AG10803 (cell line): ENCODE data around the gene ERICH6B.
A peak's percentile ranks its signal among the peaks of the same experiment; 100 is the strongest.
"Not testable (repeated sequence)": the region's sequence is repeated elsewhere in the genome, so short reads cannot be mapped to it uniquely, and the experiment has no call there.

Experiments
- DNase-seq: peaks from one replicate; pipeline ENCODE4 v3.0.0; 2010; ENCODE audit warnings: low read depth
- H3K4me3 ChIP-seq: 2 replicates; pipeline ENCODE4 v1.5.1; 2011; ENCODE audit warnings: mild to moderate bottlenecking, low read length, control low read depth
- TF ChIP-seq, protein P1 (sequence below): conservative IDR thresholded peaks from 2 replicates; pipeline ENCODE4 v1.5.1; 2011; ENCODE audit warnings: mild to moderate bottlenecking, low read length, control low read depth, inconsistent platforms

Gene ERICH6B

DNA sequence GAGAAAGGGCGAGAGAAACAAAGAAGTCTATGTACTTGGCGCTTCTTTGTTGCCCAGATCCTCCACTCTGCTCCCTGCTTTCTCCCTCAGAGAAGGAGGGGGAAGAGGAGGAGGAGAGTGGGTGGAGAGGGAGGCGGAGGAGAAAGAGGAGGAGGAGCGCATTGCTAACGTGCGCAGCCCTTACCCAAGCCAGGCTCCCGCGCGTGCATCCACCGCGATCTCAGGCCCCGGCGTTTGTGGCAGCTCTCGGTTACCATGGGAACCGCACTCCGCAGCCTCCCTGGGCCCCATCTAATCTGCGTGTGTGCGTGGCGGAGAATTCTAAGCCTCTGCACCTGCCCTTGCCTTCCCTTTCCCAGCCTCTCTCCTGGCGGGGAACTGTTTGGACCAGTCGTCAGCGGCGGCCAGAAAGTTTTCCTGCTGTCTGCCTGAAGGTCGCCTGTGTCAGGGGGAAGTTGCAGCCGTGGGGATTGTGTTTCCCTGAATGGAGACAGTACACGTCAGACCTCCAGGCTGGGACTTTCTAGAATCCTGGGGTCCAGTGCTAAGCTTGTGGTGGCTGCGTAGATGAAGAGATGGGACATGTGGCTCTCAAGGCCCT, at the start of gene ERICH6B:
Gene ERICH6B (minus strand): TSS at position 239 of the 601 bp plus-strand sequence. CDS start 18,734 bp downstream, outside the sequence.
- DNase-seq: no peak
- no peak within 1 kb of the TSS for H3K4me3 ChIP-seq
- TF ChIP-seq, protein P1, sequence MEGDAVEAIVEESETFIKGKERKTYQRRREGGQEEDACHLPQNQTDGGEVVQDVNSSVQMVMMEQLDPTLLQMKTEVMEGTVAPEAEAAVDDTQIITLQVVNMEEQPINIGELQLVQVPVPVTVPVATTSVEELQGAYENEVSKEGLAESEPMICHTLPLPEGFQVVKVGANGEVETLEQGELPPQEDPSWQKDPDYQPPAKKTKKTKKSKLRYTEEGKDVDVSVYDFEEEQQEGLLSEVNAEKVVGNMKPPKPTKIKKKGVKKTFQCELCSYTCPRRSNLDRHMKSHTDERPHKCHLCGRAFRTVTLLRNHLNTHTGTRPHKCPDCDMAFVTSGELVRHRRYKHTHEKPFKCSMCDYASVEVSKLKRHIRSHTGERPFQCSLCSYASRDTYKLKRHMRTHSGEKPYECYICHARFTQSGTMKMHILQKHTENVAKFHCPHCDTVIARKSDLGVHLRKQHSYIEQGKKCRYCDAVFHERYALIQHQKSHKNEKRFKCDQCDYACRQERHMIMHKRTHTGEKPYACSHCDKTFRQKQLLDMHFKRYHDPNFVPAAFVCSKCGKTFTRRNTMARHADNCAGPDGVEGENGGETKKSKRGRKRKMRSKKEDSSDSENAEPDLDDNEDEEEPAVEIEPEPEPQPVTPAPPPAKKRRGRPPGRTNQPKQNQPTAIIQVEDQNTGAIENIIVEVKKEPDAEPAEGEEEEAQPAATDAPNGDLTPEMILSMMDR: no peak

GRCh38 chr13:45662903-45663302, 47.4 kb upstream of the ERICH6B start:
- not testable (repeated sequence) for H3K4me3 ChIP-seq, DNase-seq

GRCh38 chr13:45662162-45662561, 46.6 kb upstream of the ERICH6B start:
- TF ChIP-seq, protein P1: no peak
- no peak for DNase-seq
- no peak overlapping the region for H3K4me3 ChIP-seq

GRCh38 chr13:45660458-45660857, 44.9 kb upstream of the ERICH6B start:
- not testable (repeated sequence) for DNase-seq

GRCh38 chr13:45659536-45659935, 44.0 kb upstream of the ERICH6B start:
- H3K4me3 ChIP-seq: no peak overlapping the region
- TF ChIP-seq, protein P1: no peak

More at GRCh38 chr13:45660458-45660857, 44.9 kb upstream of the ERICH6B start:
- H3K4me3 ChIP-seq: not testable (repeated sequence)

DNA sequence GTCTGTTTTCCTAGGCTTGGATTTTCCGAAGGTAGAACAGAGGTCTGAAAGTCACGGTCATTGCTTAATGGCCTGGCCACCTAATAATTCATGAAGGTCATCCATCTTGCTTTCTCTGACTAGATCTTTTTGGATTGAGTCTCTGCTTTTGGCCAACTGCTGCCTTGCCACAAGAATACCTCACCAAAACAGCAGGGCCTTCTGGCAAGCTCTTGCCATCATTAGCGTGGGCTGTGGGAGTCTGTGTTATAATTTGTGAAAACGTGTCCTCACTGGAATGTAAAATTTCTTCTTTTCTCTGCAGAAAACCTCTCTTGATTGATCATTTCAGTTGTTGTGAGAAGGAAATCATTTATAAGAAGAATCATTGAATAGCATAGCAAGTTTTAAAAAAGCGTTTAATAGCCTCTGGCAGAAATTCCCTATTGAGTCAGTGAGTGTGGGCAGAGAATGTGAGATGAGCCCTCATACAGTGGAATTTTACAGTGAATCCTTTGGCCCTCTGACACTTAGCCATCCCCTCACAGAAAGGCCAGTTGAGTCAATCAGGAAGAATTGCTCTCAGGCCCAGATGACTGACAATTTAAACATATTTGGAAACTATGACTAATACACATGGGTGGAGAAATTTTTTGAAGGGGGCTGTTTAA, 43.2 kb upstream of the ERICH6B start:
- DNase-seq: peak; percentile 75
- TF ChIP-seq, protein P1: no peak
- H3K4me3 ChIP-seq: no peak overlapping the region

More at GRCh38 chr13:45659536-45659935, 44.0 kb upstream of the ERICH6B start:
- DNase-seq: no peak

DNA sequence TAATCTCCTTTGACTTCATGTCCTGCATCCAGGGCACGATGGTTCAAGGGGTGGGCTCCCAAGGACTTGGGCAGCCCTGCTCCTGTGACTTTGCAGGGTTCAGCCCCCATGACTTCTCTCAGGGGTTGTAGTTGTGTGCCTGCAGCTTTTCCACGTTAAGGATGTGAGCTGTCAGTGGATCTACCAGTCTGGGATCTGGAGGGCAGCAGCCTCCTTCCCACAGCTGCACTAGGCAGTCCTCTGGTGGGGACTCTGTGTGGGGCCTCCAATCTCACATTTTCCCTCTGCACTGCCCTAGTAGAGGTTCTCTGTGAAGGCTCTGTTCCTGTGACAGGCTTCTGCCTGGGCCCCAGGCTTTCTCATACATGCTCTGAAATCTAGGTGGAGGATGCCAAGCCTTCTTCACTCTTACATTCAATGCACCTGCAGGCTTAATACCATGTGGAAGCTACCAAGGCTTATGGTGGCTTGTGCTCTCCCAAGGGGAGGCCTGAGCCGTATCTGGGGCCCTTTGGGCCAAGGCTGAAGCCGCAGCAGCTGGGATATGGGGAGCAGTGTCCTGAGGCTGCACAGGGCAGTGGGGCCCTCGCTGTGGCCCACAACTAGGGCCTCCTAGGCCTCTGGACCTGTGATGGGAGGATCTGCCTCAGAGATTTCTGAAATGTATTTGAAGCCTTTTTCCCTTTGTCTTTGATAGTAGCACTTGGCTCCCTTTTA, 39.3 kb upstream of the ERICH6B start:
- TF ChIP-seq, protein P1: no peak
- DNase-seq: no peak
- H3K4me3 ChIP-seq: no peak overlapping the region

- H3K4me3 ChIP-seq: not testable (repeated sequence)
Observed at GRCh38 chr13:45645263-45645662, 29.7 kb upstream of the ERICH6B start.

GRCh38 chr13:45642159-45642558, 26.6 kb upstream of the ERICH6B start:
- H3K4me3 ChIP-seq, DNase-seq: not testable (repeated sequence)

More at GRCh38 chr13:45645263-45645662, 29.7 kb upstream of the ERICH6B start:
- DNase-seq: not testable (repeated sequence)

GRCh38 chr13:45635291-45635690, 19.8 kb upstream of the ERICH6B start:
- not testable (repeated sequence) for DNase-seq, H3K4me3 ChIP-seq
